AG09319 (cell line): Measurements from ENCODE around the gene HOXA3.

Experiments used
- DNase-seq: peaks from one replicate; pipeline ENCODE4 v3.0.0-alpha.2; 2010; ENCODE audit warnings: low read depth; ENCODE audit errors: extremely low read depth
- TF ChIP-seq, protein P1 (sequence below): IDR thresholded peaks from 2 replicates; pipeline ENCODE4 v1.5.1; 2011; ENCODE audit warnings: low read depth, mild to moderate bottlenecking, inconsistent platforms, low read length, moderate library complexity

Gene HOXA3

DNA sequence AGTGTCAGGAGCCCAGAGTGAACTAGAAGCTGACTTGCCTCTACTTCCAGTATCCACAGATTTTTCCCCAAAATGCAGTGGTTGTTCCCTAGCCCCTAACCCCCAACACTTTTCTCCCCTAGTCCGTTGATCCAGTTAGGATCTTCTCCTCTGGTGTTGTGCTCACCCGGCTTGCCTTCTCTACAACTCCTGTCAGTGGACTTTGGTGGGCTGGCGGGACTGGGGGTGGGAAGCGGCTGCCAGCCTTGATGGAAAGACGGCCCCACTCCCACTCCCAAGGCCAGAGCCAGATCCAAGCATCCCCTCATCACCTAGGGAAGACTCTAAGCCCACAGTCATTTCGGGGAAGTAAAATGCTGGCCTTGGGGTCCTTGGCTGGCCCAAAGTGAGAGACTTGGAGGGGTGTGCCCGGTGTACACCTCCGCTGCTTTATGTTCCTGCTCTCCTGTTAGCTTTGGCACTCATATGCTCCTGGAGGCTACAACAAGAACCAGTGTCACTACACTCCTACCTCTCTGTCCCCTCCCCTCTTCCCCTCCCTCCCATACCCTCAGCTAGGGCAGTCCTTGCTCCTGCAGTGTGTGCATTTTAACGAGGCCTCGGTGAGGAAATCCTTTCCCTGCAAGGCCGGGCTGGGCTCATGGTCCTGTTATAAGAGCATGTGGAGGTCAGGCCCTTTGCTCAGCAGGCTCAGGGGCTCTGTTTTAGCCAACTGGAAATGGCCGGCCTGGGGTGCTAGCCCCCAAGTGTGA, 22.7 kb upstream of the HOXA3 start:
- no peak for DNase-seq
- TF ChIP-seq, protein P1, sequence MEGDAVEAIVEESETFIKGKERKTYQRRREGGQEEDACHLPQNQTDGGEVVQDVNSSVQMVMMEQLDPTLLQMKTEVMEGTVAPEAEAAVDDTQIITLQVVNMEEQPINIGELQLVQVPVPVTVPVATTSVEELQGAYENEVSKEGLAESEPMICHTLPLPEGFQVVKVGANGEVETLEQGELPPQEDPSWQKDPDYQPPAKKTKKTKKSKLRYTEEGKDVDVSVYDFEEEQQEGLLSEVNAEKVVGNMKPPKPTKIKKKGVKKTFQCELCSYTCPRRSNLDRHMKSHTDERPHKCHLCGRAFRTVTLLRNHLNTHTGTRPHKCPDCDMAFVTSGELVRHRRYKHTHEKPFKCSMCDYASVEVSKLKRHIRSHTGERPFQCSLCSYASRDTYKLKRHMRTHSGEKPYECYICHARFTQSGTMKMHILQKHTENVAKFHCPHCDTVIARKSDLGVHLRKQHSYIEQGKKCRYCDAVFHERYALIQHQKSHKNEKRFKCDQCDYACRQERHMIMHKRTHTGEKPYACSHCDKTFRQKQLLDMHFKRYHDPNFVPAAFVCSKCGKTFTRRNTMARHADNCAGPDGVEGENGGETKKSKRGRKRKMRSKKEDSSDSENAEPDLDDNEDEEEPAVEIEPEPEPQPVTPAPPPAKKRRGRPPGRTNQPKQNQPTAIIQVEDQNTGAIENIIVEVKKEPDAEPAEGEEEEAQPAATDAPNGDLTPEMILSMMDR: no peak

DNA sequence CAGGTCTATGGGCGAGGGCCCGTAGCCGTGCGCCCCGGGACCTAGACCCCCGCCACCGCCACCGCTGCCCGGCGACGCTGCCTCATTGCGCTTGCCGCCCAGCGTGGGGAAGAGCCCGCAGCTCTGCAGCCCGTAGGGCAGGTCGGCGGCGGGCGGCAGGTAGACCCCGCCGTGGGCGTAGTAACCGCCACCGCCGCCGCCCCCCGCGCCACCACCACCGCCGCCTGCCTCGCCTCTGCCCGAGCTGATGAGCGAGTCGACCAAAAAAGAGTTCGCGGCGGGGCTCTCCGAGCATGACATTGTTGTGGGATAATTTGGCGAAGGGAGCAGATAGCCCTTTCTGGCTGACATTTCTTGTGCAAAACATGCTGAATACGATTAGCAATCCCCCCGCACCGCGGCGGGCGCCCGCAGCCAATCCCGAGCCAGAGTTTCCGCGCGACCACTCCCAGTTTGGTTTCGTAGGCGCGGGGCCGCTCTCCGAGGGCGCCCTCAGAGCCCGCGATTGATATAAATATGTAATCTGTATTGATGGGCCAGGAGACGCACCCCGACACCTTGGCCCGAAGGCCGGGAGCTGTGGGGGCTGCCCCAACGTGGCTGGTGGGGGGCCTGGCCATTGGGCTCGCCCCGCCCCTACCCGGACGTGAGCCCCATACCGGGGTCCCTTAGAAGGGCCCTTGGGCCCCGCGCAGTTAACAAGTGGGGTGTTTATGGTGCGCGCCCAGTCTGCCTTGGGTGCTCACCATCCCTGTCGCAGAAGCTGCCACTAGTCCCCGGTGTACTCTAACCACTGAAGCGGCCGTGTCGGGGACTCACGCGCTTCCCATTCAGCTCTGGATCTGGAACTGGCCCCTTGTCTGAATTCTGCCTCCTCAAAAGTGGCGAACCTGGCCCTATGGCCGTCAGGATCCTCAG, 21.8 kb upstream of the HOXA3 start, which contains the start of gene HOXA10:
TSS of gene HOXA10 (minus strand) at position 365 of the 918 bp plus-strand sequence. CDS start at position 351, 14 bp downstream.
- DNase-seq: no peak
- TF ChIP-seq, protein P1: no peak

DNA sequence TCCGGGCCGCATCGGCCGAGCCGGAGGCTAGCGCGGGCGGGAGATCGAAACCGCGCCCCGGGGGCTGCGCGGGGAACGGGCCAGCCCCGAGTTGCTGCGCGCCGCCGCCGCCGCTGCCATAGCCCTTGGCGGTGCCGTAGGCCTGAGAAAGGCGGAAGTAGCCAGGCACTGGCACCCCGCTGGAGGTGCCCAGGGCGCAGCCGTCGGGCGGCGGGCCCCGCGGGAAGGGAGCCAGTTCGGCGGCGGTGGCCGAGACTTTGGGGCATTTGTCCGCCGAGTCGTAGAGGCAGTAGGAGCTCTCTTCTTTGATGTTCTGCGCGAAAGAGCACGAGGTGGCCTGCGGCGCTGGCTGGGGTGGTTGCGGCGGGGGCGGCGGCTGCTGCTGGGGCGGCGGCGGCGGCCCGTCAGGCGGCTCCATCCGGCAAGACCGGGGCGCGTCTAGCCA, 21.1 kb upstream of the HOXA3 start:
- TF ChIP-seq, protein P1: no peak
- no peak for DNase-seq

DNA sequence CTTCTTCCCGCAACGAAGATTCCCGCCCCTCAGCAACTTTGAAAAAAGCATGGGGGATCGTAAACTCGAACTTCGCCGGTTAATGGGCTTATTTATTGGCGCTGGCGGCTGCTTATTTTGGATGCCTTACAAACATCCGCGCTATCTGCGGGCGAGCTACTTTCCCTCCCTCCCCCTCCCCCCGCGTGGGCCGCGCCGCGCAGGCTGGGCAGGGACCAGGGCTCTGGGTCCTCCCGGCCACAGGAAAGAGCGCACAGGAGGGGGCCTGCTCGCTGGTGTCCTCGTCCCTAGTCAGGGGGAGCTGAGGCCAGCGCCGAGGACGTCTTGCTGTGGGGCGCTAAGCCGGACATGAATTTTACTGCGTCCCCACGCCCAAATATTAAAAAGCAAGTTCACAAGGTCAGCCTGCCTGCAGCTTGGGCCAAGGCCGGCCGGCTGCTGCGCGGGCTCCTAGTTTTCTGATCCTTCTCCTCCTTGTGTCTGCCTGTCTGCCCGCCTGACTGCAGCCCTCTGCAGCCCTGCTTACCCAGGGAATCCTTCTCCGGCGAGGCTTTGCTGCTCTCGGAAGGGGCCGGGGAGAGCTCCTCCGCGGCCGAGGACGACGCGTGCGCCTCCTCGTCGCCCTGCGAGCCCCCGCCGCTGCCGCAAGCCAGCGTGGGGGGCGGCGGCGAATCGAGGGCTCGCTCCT, 20.6 kb upstream of the HOXA3 start:
- TF ChIP-seq, protein P1: no peak
- no peak for DNase-seq

DNA sequence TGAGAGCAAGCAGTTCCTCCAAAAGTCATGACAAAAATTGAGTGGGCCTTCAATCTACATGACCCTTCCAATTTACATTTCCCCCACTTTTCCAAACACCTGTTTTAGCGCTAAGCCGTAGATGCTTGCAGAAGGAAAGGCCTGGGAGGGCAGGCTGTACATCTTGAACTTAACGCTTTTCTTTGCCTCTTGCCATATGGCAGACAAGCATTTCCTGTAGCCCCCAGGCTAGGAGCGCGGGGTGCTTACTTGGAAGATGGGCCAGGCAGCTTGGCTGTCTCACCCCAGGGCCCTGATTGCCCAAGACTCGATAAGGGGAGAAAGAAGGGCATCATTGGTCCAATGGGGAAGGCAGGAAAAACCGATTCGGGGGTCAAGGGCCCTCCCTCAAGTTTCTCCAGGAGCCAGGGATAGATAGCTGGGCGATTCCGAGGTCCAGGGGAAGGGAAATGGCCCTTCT, 20.0 kb upstream of the HOXA3 start:
- no peak for DNase-seq
- TF ChIP-seq, protein P1: no peak

DNA sequence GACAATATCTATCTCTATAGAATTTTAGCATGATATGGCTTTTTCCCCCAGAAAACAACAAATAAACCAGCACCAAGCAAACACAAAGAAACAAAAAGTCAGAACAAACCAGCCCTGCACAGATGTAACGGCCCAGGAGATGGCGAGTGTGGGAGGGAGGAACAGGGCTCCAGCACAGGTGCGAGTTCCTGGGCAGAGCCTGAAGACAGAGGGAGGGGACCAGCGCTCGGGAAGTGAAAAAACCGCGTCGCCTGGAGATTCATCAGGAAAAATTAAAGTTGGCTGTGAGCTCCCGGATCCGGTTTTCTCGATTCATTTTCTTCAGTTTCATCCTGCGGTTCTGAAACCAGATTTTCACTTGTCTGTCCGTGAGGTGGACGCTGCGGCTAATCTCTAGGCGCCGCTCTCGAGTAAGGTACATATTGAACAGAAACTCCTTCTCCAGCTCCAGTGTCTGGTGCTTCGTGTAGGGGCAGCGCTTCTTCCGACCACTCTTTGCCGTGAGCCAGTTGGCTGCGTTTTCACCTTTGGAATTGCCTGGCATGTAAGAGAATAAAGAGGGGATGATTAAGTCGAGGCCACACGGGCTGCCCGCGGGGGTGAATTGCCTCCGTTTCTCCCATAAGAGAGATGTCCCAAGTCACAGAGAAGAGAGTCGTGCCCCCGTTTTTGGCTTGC, 19.4 kb upstream of the HOXA3 start:
- TF ChIP-seq, protein P1: no peak
- DNase-seq: no peak
